Psoas muscle (tissue), 8 donors: ENCODE results near the gene CIITA. TPM values are rescaled to one million over a fixed set of nuclear protein-coding genes. Genes with fewer than 3 reads are reported as not detected.
A peak's percentile ranks its signal among the peaks of the same experiment; 100 is the strongest.

ENCODE experiments used
- ATAC-seq, 4 donors: fragments of 200-7000 bp; cut with Tn5 transposase; one replicate each; pipeline ENCODE4 v1.9.1; 2020; ENCODE audit warnings: moderate library complexity in 3 of 4, mild to moderate bottlenecking in 2 of 4
- DNase-seq, 2 donors: peaks; one replicate each; pipeline ENCODE4 v3.0.0-alpha.2; 2020
- H3K27ac ChIP-seq: fragments of 200-600 bp; one replicate; pipeline ENCODE4 v1.8.0; 2022
- H3K27me3 ChIP-seq, 3 donors: fragments of 200-600 bp in 1 of 3; one replicate each; pipeline versions ENCODE4 v1.6.1 to v1.8.0; 2013 to 2022; ENCODE audit warnings: low read length in 2 of 3, mild to moderate bottlenecking in 2 of 3, moderate library complexity in 1 of 3; ENCODE audit not compliant: insufficient read depth in 3 of 3
- H3K36me3 ChIP-seq, 2 donors: fragments of 200-600 bp in 1 of 2; one replicate each; pipeline versions ENCODE4 v1.6.1 to v1.8.0; 2013 to 2022; ENCODE audit warnings: low read depth in 1 of 2, mild to moderate bottlenecking in 1 of 2, moderate library complexity in 1 of 2; ENCODE audit not compliant: insufficient read depth in 1 of 2
- H3K4me1 ChIP-seq: fragments of 200-600 bp; one replicate; pipeline ENCODE4 v1.8.0; 2022
- H3K4me3 ChIP-seq: fragments of 200-600 bp; one replicate; pipeline ENCODE4 v1.8.0; 2022; ENCODE audit warnings: mild to moderate bottlenecking
- H3K9me3 ChIP-seq: fragments of 200-600 bp; one replicate; pipeline ENCODE4 v1.8.0; 2022
- WGBS, 3 donors: extraction: QIAGEN DNeasy Blood & Tissue Kit; methylation state at CpG; one replicate each; pipeline versions ENCODE4 v1.1.6 to v1.1.7; 2013; 5-methylcytosine and 5-hydroxymethylcytosine counted together
- intact Hi-C, 2 donors: fragments of 100-400 bp; cut with DNase I; formaldehyde crosslinking; loops; one replicate each; pipeline versions ENCODE4 v1.11.0 to v1.14.2; 2022
- polyA plus RNA-seq, 3 donors: library from polyadenylated mRNA; stranded (reverse); fragments of 200-250 nt; gene quantifications; one replicate each; pipeline ENCODE4 v1.2.3, GENCODE V29; 2013
- total RNA-seq, 4 donors: library from RNA; stranded (reverse); fragmentation: NEBNext Ultra II Directional in 2 of 4; extraction: Animal tissue kit (Norgen Biotek cat#: 25700) in 2 of 4; gene quantifications; one replicate each; pipeline versions ENCODE4 v1.2.1 to v1.2.4, GENCODE V29; 2021 to 2023
- TF ChIP-seq, protein P1 (sequence below): fragments of 200-600 bp; IDR thresholded peaks from one replicate; pipeline ENCODE4 v1.8.0; 2022; ENCODE audit warnings: antibody characterized with exemption
- donor health status: healthy with polysubstance abuse.
- donor health status: DM: no; HTN: no; CAD: no; lungs with moderate emphysema.
- donor health status: Bipolar disorder and iron deficiency.
- donor health status: healthy.
- donor health status: DM: yes; HTN: yes; CAD: no.
- donor health status: DM: no; HTN: no; CAD: no.
- donor health status: DM: no; HTN: no; CAD: no.
- donor health status: DM: yes; HTN: yes; CAD: no.

The CIITA gene
- total and polyA plus RNA-seq, 7 donors: 2.3 to 15.3 (median 4.1) TPM

DNA sequence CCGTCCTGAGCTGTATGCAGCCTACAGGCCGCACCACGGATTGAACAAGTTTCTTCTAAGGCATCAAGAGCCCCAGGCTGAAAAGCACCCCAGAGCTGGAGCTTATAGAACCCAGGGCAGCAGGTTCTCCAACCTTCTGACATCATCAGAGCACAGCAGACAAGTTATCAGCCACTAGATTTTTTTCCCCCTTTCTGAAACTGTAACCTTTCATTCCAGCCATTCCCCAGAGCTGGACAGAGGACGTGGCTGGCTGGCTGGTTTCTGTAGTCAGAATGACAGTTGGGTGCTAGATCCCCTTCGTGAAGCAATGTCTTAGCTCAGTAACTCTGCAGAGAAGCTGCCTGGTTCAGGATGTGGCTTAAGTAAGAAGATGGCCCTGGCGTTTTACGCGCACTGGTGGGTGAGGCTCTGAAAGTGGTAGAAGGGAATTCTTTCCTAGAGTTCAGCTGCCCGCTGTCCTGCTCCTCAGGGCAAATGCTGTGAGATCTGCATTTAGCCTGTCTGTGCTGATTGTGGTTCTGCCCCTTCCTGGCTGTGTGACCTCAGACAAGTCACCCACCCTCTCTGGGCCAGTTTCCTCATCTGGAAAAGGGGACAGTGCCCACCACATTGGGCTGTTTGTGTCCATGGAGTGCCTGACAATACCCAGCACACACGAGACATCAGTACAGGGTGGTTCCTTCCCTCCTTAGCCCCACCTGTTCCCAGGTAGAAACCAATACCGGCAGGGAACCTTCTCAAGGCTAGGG is 56.1 kb downstream of the CIITA start:
- TF ChIP-seq, protein P1, sequence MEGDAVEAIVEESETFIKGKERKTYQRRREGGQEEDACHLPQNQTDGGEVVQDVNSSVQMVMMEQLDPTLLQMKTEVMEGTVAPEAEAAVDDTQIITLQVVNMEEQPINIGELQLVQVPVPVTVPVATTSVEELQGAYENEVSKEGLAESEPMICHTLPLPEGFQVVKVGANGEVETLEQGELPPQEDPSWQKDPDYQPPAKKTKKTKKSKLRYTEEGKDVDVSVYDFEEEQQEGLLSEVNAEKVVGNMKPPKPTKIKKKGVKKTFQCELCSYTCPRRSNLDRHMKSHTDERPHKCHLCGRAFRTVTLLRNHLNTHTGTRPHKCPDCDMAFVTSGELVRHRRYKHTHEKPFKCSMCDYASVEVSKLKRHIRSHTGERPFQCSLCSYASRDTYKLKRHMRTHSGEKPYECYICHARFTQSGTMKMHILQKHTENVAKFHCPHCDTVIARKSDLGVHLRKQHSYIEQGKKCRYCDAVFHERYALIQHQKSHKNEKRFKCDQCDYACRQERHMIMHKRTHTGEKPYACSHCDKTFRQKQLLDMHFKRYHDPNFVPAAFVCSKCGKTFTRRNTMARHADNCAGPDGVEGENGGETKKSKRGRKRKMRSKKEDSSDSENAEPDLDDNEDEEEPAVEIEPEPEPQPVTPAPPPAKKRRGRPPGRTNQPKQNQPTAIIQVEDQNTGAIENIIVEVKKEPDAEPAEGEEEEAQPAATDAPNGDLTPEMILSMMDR: no peak
- H3K27ac ChIP-seq: peak overlapping the region; percentile 58
- no peak for DNase-seq
- H3K4me3 ChIP-seq: no peak overlapping the region
- ATAC-seq: no peak
- whole genome bisulfite sequencing, 3 donors: 72 to 77% (median 76%) methylated on average over 11 of the region's 11 CpGs
- peaks cover 79% of the 10 kb centered on the region for H3K4me1 ChIP-seq
- intact Hi-C loops: no loop called here
- no peaks in the 10 kb centered on the region for H3K27me3 ChIP-seq
- H3K36me3 ChIP-seq: peaks cover 0 to 25% of the 10 kb centered on the region in 2 donors
- no peaks in the 10 kb centered on the region for H3K9me3 ChIP-seq

DNA sequence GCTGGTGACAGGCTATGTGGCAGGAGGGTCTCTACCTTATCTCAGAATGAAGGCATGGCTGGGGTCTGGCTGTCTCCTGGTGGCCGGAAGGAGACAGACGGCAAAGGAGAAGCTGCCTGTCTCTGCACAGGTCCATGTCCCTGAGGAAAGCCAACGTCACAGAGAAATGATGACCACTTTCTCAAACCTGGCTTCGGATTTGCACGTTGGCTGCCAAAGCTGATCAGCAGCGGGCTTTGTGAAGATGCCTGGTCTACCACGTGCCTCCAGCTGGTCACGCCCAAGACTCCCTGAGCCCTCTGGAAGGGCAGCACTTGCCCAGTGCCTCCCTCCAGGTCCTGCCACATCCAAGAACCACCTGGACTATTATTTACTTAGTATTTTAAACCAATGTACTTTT is 56.9 kb downstream of the CIITA start:
- peaks cover 86% of the 10 kb centered on the region for H3K4me1 ChIP-seq
- intact Hi-C loops: no loop called here
- peak overlapping the region; percentile 58 for H3K27ac ChIP-seq
- peaks cover 0 to 18% of the 10 kb centered on the region in 2 donors for H3K36me3 ChIP-seq
- H3K9me3 ChIP-seq: no peaks in the 10 kb centered on the region
- 33 to 48% (median 36%) methylated on average over 8 of the region's 8 CpGs for WGBS, 3 donors
- H3K27me3 ChIP-seq: no peaks in the 10 kb centered on the region
- peak in 1 of 2 donors; percentile 56 for DNase-seq
- no peak overlapping the region for H3K4me3 ChIP-seq
- TF ChIP-seq, protein P1: no peak
- peak in 3 of 4 donors; percentile 11 to 36 (median 26) for ATAC-seq

DNA sequence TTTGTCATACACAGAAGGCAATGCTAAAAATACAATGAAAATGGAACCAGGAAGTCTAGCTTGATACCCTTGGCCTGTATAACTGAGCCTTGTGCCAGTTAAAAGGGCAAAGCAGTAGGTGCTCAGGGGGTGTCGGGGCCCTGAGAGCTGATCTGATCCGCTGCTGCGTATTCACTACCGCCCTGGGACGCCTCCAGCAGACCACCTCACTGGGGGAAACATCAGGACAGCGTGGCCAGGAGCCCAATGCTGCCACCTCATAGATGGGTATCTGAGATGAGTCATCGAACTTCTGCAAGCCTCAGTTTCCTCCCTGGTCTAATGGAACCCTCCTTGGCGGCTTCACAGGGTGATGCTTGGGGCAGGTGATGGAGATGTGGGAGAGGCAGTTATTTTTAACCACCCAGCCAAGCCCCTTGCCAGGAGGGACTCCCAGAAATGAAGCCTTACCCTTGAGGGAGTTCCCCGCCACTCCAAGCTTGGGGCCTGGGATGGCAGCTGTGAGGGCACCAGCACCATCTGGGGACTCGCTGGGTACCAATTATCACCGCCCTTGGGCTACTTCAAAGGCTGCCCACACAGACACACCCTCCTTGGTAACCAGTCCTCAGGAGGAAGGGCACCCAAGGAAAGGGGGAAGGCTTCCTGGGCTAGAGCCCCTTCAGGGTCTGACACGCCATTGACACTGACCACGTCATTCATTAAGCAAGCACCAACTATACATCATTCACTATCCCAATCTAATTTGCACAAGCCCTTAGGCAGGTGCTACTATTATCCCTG is 57.5 kb downstream of the CIITA start:
- intact Hi-C loops: no loop called here

DNA sequence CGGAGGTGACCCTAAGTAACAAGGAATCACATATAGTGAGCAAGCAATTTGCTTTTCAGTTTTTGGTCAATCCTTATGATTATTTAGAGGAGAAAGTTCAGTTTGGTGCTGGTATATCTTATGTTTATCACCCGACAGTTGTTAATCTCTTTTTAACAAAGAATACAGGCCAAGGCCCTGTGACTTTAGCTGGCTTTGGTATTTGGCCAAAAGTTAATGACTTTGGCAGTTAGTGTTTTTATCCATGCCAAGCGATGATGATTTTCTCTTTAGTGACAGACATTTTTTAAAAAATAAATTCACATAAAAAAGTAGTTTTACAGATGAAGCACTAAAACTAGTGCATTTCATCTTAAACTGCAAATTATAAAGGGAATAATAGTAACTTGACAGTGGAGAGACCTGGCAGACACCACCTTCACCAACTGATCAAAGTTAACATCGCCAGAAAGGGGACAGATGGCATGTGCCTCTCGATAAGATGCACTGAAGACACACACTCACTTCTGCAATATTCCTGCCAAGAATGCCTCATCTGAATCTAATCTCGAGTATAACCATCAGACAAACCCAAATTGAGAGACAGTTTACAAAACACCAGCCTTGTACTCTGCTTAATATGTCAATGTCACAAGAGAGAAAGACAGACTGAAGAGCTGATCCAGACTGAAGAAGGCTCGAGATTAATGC is 58.4 kb downstream of the CIITA start:
- Histone ChIP-seq H3K27me3 (no peaks in the 10 kb centered on the region), H3K27ac (peak overlapping the region; percentile 58)
- 26 to 35% (median 28%) methylated on average over 7 of the region's 7 CpGs for WGBS, 3 donors

More for the DNA sequence above, 57.5 kb downstream of the CIITA start:
- Histone ChIP-seq H3K27ac (peak overlapping the region; percentile 58), H3K4me3 (peak overlapping the region; percentile 12), H3K36me3 (peaks cover 0 to 12% of the 10 kb centered on the region in 2 donors), H3K4me1 (peaks cover 91% of the 10 kb centered on the region), H3K27me3 (no peaks in the 10 kb centered on the region), H3K9me3 (no peaks in the 10 kb centered on the region)
- TF ChIP-seq, protein P1: no peak
- DNase-seq: no peak
- ATAC-seq: no peak
- WGBS, 3 donors: 76 to 88% (median 76%) methylated on average over 13 of the region's 13 CpGs

More for the DNA sequence above, 58.4 kb downstream of the CIITA start:
- H3K9me3 ChIP-seq: no peaks in the 10 kb centered on the region
- no peak for DNase-seq
- H3K36me3 ChIP-seq: peaks cover 0 to 11% of the 10 kb centered on the region in 2 donors
- peaks cover 92% of the 10 kb centered on the region for H3K4me1 ChIP-seq
- no peak for ATAC-seq
- intact Hi-C loops: no loop called here
- TF ChIP-seq, protein P1: no peak
- peak overlapping the region; percentile 12 for H3K4me3 ChIP-seq
